ENCODE results near the gene CA10. TPM values are rescaled to one million over a fixed set of nuclear protein-coding genes. Genes with fewer than 3 reads are reported as not detected.

The CA10 gene
- total and polyA plus RNA-seq, 8 donors: 1.3 TPM; not detected in 7

DNA sequence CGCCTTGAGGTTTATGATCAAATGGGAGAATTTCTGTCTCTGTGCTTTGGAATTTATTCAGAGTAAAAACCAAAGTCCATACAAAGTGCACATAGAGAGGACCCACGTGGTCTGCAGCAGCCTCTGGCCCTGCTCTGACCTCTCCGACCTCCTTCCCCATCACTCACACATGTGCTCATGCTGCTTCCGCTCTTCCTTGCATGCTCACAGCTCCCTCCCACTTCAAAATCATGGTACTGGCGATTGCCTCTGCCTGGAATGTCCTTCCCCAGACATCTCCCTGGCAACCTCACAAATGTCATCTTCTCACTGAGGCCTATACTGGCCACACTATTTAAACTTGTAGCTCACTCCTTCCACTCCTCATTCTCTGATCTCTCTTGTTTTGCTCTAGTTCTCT is 418.0 kb downstream of the CA10 start:
- 56 to 68% (median 63%) methylated on average over 5 of the region's 5 CpGs for WGBS, 5 donors
- Histone ChIP-seq H3K27ac (no peak overlapping the region), H3K27me3 (no peaks in the 10 kb centered on the region), H3K36me3 (no peaks in the 10 kb centered on the region), H3K9me3 (no peaks in the 10 kb centered on the region), H3K4me3 (no peak overlapping the region), H3K4me1 (no peaks in the 10 kb centered on the region)
- TF ChIP-seq POLR2AphosphoS5 (IDR thresholded peaks at IDR 0.05): no peak
- no peak for TF ChIP-seq POLR2A (IDR thresholded peaks at IDR 0.05)
- no peak for TF ChIP-seq EP300 (IDR thresholded peaks at IDR 0.05)
- no peak for TF ChIP-seq CTCF (IDR thresholded peaks at IDR 0.05)
- intact Hi-C loops (cut with DNase I; ENCODE audit: low total_unique reads): no loop called here
- peak in 1 of 2 donors; percentile 10 for DNase-seq

GRCh38 chr17:51739245-51739886 is 419.1 kb downstream of the CA10 start:
- intact Hi-C loops (cut with DNase I; ENCODE audit: low total_unique reads): loop anchor here (10.0 kb wide), 1 partner anchor 85 kb away; no protein-coding TSS in a partner anchor
- no peak for TF ChIP-seq CTCF (IDR thresholded peaks at IDR 0.05)
- no peak for TF ChIP-seq POLR2A (IDR thresholded peaks at IDR 0.05)
- TF ChIP-seq EP300 (IDR thresholded peaks at IDR 0.05): no peak
- no peak for TF ChIP-seq POLR2AphosphoS5 (IDR thresholded peaks at IDR 0.05)
- H3K27ac ChIP-seq: no peak overlapping the region
- no peaks in the 10 kb centered on the region for H3K9me3 ChIP-seq
- H3K36me3 ChIP-seq: no peaks in the 10 kb centered on the region
- peak in 1 of 2 donors; percentile 22 for DNase-seq
- 54 to 70% (median 63%) methylated on average over 6 of the region's 6 CpGs for WGBS, 5 donors
- no peaks in the 10 kb centered on the region for H3K27me3 ChIP-seq
- H3K4me1 ChIP-seq: no peaks in the 10 kb centered on the region
- no peak overlapping the region for H3K4me3 ChIP-seq

DNA sequence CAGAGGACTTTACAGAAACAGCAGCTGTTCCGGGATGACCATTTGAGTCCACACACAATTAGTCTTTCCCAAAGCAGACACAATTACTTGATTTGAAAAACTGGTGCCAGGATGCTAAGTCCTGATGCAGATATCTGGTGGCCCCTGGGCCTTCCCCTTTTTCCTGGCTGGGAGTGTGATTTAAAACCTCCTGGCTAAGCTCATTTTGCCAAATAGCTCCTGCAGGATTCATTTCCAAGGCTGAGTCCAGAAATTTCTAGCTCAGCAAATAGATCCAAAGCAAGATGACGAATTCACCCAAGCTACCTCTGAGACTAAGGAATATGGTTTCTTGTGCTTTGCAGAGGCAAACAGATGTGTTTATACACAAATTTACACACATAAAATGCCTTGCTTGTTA is 422.2 kb downstream of the CA10 start:
- intact Hi-C loops (cut with DNase I; ENCODE audit: low total_unique reads): loop anchor here (10.0 kb wide), 1 partner anchor 82 kb away; no protein-coding TSS in a partner anchor
- H3K9me3 ChIP-seq: no peaks in the 10 kb centered on the region
- H3K27me3 ChIP-seq: peaks cover 0 to 6% (median 0%) of the 10 kb centered on the region in 3 donors
- H3K36me3 ChIP-seq: no peaks in the 10 kb centered on the region
- 48 to 80% (median 74%) methylated on average over 2 of the region's 2 CpGs for WGBS, 5 donors
- no peak for DNase-seq
- no peaks in the 10 kb centered on the region for H3K4me1 ChIP-seq
- no peak for TF ChIP-seq CTCF (IDR thresholded peaks at IDR 0.05)
- no peak for TF ChIP-seq EP300 (IDR thresholded peaks at IDR 0.05)
- no peak for TF ChIP-seq POLR2A (IDR thresholded peaks at IDR 0.05)
- no peak for TF ChIP-seq POLR2AphosphoS5 (IDR thresholded peaks at IDR 0.05)
- no peak overlapping the region for H3K27ac ChIP-seq
- H3K4me3 ChIP-seq: no peak overlapping the region

- Histone ChIP-seq H3K27me3 (peaks cover 0 to 6% (median 0%) of the 10 kb centered on the region in 3 donors), H3K9me3 (no peaks in the 10 kb centered on the region), H3K4me1 (no peaks in the 10 kb centered on the region), H3K4me3 (no peak overlapping the region), H3K36me3 (no peaks in the 10 kb centered on the region), H3K27ac (no peak overlapping the region)
- no peak for TF ChIP-seq POLR2AphosphoS5 (IDR thresholded peaks at IDR 0.05)
- no peak for TF ChIP-seq POLR2A (IDR thresholded peaks at IDR 0.05)
- TF ChIP-seq CTCF (IDR thresholded peaks at IDR 0.05): no peak
- TF ChIP-seq EP300 (IDR thresholded peaks at IDR 0.05): no peak
- DNase-seq: no peak
- intact Hi-C loops (cut with DNase I; ENCODE audit: low total_unique reads): loop anchor here (10.0 kb wide), 1 partner anchor 80 kb away; no protein-coding TSS in a partner anchor
- 89 to 98% (median 95%) methylated on average over 2 of the region's 2 CpGs for WGBS, 5 donors
Measured at GRCh38 chr17:51734976-51735375, 423.5 kb downstream of the CA10 start.
